PC-9 (cell line): Measurements from ENCODE around the gene RPL32. TPM values are rescaled to one million over a fixed set of nuclear protein-coding genes. Genes with fewer than 3 reads are reported as not detected.

ENCODE experiments used
- BruUV-seq: library from RNA; stranded (reverse); fragments of 400-500 nt; replicated peaks from 2 replicates; lab custom pipeline; 2021; lab: Mats Ljungman, UMichigan
- CTCF ChIA-PET: fragments of 300-600 bp; sonication (Branson Sonifier 250); formaldehyde crosslinking; loops from one replicate; lab custom pipeline; 2022; ENCODE audit warnings: antibody characterized with exemption; lab: Charles Lee
- POLR2A ChIA-PET: fragments of 300-600 bp; sonication (Branson Sonifier 250); formaldehyde crosslinking; loops from one replicate; lab custom pipeline; 2022; ENCODE audit warnings: antibody characterized with exemption; ENCODE audit not compliant: unreplicated experiment; lab: Charles Lee
- DNase-seq, 2 experiments: peaks; one replicate each; pipeline versions ENCODE4 v3.0.0 to v3.0.0-alpha.2; 2015 to 2022; ENCODE audit warnings: mixed read lengths in 1 of 2
- H2AFZ ChIP-seq: fragments of 200-600 bp; sonication (generic); 2 replicates; pipeline ENCODE4 v1.8.1; 2017; ENCODE audit warnings: antibody characterized with exemption
- H3F3A ChIP-seq: fragments of 200-600 bp; sonication (generic); 2 replicates; pipeline ENCODE4 v1.8.1; 2017; ENCODE audit warnings: antibody characterized with exemption, mild to moderate bottlenecking, low read depth; ENCODE audit not compliant: insufficient read depth
- H3K27ac ChIP-seq: fragments of 200-600 bp; sonication (generic); 2 replicates; pipeline ENCODE4 v1.6.1; 2016; ENCODE audit warnings: mixed run types
- H3K27me3 ChIP-seq: fragments of 200-600 bp; sonication (generic); 2 replicates; pipeline ENCODE4 v1.6.1; 2016; ENCODE audit warnings: low read depth, mixed run types; ENCODE audit not compliant: insufficient read depth
- H3K36me3 ChIP-seq: fragments of 200-600 bp; sonication (generic); 2 replicates; pipeline ENCODE4 v1.6.1; 2016; ENCODE audit warnings: low read depth, mixed run types
- H3K4me1 ChIP-seq: fragments of 200-600 bp; sonication (generic); replicated peaks from 2 replicates; pipeline ENCODE4 v1.6.1; 2016; ENCODE audit warnings: mixed run types; ENCODE audit not compliant: insufficient read depth
- H3K4me2 ChIP-seq: fragments of 200-600 bp; sonication (generic); 2 replicates; pipeline ENCODE4 v1.6.1; 2017; ENCODE audit warnings: mixed run types
- H3K4me3 ChIP-seq: fragments of 200-600 bp; sonication (generic); 2 replicates; pipeline ENCODE4 v1.6.1; 2016; ENCODE audit warnings: mixed run types
- H3K79me2 ChIP-seq: fragments of 200-600 bp; sonication (generic); 2 replicates; pipeline ENCODE4 v1.6.1; 2017; ENCODE audit warnings: low read depth, mixed run types
- H3K9me2 ChIP-seq: fragments of 200-600 bp; sonication (generic); 2 replicates; pipeline ENCODE4 v1.8.1; 2017; ENCODE audit warnings: mild to moderate bottlenecking; ENCODE audit not compliant: insufficient read depth
- H3K9me3 ChIP-seq: fragments of 200-600 bp; sonication (generic); 2 replicates; pipeline ENCODE4 v1.8.1; 2016; ENCODE audit warnings: low read depth; ENCODE audit not compliant: insufficient read depth
- H4K20me1 ChIP-seq: fragments of 200-600 bp; sonication (generic); 2 replicates; pipeline ENCODE4 v1.8.1; 2017; ENCODE audit not compliant: insufficient read depth
- EZH2 ChIP-seq: fragments of 200-600 bp; sonication (generic); IDR thresholded peaks from 2 replicates; pipeline ENCODE4 v1.8.0; 2017; ENCODE audit warnings: antibody characterized with exemption, low read depth
- intact Hi-C: fragments of 100-400 bp; cut with micrococcal nuclease; formaldehyde crosslinking; loops from one replicate; pipeline ENCODE4 v1.10.0; 2022; ENCODE audit not compliant: unreplicated experiment
- total RNA-seq: library from RNA; stranded (reverse); gene quantifications from 2 replicates; pipeline ENCODE4 v1.2.3, GENCODE V29; 2021
- TF ChIP-seq, protein P1 (sequence below): fragments of 200-600 bp; sonication (generic); conservative IDR thresholded peaks from 2 replicates; pipeline ENCODE4 v1.6.1; 2017; ENCODE audit warnings: mixed run types, antibody characterized with exemption, mild to moderate bottlenecking, moderate library complexity

The RPL32 gene
- total RNA-seq, 1 experiment from 2014 or later: 1,662 TPM

DNA sequence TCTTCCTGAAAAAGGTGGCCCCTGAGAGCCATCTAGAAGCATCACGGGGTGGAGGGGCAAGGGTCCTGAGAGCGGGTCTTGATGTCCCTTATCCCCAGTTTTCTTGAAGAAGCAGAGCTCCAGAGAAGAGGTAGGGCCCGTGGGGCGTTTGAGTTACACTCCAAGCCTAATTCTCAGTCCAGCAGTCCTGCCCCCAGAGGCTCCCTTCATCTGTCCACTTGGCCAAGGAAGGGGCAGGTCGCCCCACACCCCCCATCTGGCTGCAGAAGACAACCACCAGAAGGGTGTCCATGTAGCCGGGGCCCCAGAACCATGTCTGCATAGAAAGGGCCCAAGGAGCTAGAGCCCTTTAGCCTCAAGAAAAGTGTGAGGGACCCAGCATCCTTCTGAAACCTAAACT lies 25.5 kb upstream of the RPL32 start:
- Histone ChIP-seq H3K27me3 (peaks cover 41% of the 10 kb centered on the region), H3K9me2 (no peaks in the 10 kb centered on the region), H4K20me1 (no peaks in the 10 kb centered on the region), H3K9me3 (0 out of 2 replicates have a peak, but pooled peaks cover 20% of the 10 kb centered on the region), H3K4me1 (no peaks in the 10 kb centered on the region), H3K4me2 (no peak overlapping the region), H3K36me3 (no peaks in the 10 kb centered on the region), H3K27ac (no peak overlapping the region), H2AFZ (no peak overlapping the region), H3F3A (no peaks in the 10 kb centered on the region), H3K79me2 (no peaks in the 10 kb centered on the region), H3K4me3 (no peak overlapping the region)
- BruUV-seq: no TSS peak
- TF ChIP-seq, protein P1, sequence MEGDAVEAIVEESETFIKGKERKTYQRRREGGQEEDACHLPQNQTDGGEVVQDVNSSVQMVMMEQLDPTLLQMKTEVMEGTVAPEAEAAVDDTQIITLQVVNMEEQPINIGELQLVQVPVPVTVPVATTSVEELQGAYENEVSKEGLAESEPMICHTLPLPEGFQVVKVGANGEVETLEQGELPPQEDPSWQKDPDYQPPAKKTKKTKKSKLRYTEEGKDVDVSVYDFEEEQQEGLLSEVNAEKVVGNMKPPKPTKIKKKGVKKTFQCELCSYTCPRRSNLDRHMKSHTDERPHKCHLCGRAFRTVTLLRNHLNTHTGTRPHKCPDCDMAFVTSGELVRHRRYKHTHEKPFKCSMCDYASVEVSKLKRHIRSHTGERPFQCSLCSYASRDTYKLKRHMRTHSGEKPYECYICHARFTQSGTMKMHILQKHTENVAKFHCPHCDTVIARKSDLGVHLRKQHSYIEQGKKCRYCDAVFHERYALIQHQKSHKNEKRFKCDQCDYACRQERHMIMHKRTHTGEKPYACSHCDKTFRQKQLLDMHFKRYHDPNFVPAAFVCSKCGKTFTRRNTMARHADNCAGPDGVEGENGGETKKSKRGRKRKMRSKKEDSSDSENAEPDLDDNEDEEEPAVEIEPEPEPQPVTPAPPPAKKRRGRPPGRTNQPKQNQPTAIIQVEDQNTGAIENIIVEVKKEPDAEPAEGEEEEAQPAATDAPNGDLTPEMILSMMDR: no peak
- TF ChIP-seq EZH2: no peak
- ChIA-PET CTCF (interaction anchor here (0.7 kb wide), 1 partner anchor 632 kb away, joined by 6 read pairs; no protein-coding TSS in a partner anchor), POLR2A (no interaction called here)
- no peak for DNase-seq
- intact Hi-C loops: no loop called here

DNA sequence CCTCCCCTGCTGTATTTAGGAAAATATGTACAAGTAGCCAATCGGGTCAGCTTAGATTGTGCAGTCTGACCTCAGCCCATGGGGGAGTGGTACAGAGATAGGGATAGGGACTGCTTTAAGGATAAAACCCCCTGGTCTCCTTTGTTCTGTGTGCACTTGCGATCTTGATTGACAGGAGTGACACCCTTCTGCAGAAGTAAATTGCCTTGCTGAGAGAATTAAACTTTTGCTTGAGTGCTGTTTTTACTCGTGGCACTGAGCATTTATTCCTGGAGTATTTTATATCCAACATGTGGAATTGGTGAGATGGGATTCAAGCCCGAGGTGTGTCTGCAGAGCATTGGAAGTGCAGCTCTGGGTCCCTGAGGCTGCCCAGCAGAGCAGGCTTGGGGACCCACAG lies 23.9 kb upstream of the RPL32 start:
- intact Hi-C loops: no loop called here
- H3K27ac ChIP-seq: no peak overlapping the region
- no peak for TF ChIP-seq EZH2
- TF ChIP-seq, protein P1: no peak
- H3K79me2 ChIP-seq: no peaks in the 10 kb centered on the region
- no peaks in the 10 kb centered on the region for H3F3A ChIP-seq
- H3K4me3 ChIP-seq: no peak overlapping the region
- ChIA-PET CTCF (no interaction called here), POLR2A (no interaction called here)
- peaks cover 30% of the 10 kb centered on the region for H3K27me3 ChIP-seq
- no peaks in the 10 kb centered on the region for H3K36me3 ChIP-seq
- no peak for DNase-seq
- H4K20me1 ChIP-seq: no peaks in the 10 kb centered on the region
- 0 out of 2 replicates have a peak, but pooled peaks cover 20% of the 10 kb centered on the region for H3K9me3 ChIP-seq
- no peaks in the 10 kb centered on the region for H3K4me1 ChIP-seq
- no TSS peak for BruUV-seq
- H3K4me2 ChIP-seq: no peak overlapping the region
- no peak overlapping the region for H2AFZ ChIP-seq
- no peaks in the 10 kb centered on the region for H3K9me2 ChIP-seq

DNA sequence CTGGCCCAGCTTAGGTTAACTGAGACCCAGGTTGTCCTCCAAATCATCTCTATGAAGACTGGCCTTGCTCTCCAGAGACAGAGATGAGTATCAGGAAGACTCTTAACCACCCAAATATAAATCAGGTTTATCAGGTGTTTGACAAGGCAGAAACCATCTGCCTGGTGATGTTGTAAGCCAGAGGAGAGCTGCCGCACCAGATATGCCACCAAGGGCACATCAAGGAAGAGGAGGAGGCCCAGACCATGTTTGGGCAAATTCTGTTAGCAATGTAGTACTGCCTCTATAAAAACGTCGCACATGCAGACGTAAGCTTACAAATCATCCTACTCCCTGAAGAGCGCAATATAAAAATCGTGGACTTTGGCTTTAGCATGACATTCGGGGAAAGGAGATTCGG lies 21.0 kb upstream of the RPL32 start:
- no peak overlapping the region for H2AFZ ChIP-seq
- no peak overlapping the region for H3K4me3 ChIP-seq
- no peaks in the 10 kb centered on the region for H3K36me3 ChIP-seq
- no peaks in the 10 kb centered on the region for H3F3A ChIP-seq
- no peaks in the 10 kb centered on the region for H3K4me1 ChIP-seq
- CTCF ChIA-PET: interaction anchor here (0.6 kb wide), 1 partner anchor 138 kb away, joined by 3 read pairs; no protein-coding TSS in a partner anchor
- BruUV-seq: no TSS peak
- H3K9me2 ChIP-seq: no peaks in the 10 kb centered on the region
- POLR2A ChIA-PET: interaction anchor here (0.7 kb wide), 1 partner anchor 30 kb away, joined by 4 read pairs; no protein-coding TSS in a partner anchor
- TF ChIP-seq EZH2: no peak
- DNase-seq: no peak
- intact Hi-C loops: no loop called here
- no peaks in the 10 kb centered on the region for H4K20me1 ChIP-seq
- no peak overlapping the region for H3K27ac ChIP-seq
- 0 out of 2 replicates have a peak, but pooled peaks cover 20% of the 10 kb centered on the region for H3K9me3 ChIP-seq
- H3K4me2 ChIP-seq: no peak overlapping the region
- peaks cover 27% of the 10 kb centered on the region for H3K27me3 ChIP-seq
- H3K79me2 ChIP-seq: no peaks in the 10 kb centered on the region

DNA sequence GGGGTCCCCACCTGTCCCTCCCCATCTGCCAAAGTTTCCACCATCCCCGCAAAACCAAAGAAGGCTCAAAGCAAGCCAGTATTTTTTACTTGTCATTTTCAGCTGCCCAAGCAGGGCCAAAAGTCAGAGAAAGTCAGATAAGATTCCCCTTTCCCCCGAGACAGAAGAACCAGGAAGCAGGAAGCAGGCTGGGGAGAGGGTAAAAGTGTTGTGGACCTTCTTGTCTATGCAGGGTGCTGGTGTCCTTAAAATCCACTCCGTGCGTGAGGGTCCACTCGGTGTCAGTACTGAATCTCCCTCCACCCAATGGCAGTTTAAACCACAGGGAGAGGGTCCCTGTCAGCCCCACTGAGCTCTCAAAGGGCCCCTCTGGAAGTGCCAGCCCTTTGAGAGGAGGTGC lies 20.2 kb upstream of the RPL32 start:
- CTCF ChIA-PET: no interaction called here
- no peak overlapping the region for H2AFZ ChIP-seq
- no peak for TF ChIP-seq EZH2
- TF ChIP-seq, protein P1: no peak
- BruUV-seq: no TSS peak
- H3K27me3 ChIP-seq: peaks cover 27% of the 10 kb centered on the region
- no peaks in the 10 kb centered on the region for H3K79me2 ChIP-seq
- H3F3A ChIP-seq: no peaks in the 10 kb centered on the region
- intact Hi-C loops: no loop called here
- H3K9me3 ChIP-seq: 0 out of 2 replicates have a peak, but pooled peaks cover 20% of the 10 kb centered on the region
- no peak overlapping the region for H3K4me2 ChIP-seq
- POLR2A ChIA-PET: no interaction called here
- no peaks in the 10 kb centered on the region for H4K20me1 ChIP-seq
- DNase-seq: no peak
- no peak overlapping the region for H3K4me3 ChIP-seq
- no peaks in the 10 kb centered on the region for H3K36me3 ChIP-seq
- no peaks in the 10 kb centered on the region for H3K4me1 ChIP-seq
- H3K27ac ChIP-seq: no peak overlapping the region
- no peaks in the 10 kb centered on the region for H3K9me2 ChIP-seq
